ENCODE results near the gene RHOV. TPM values are rescaled to one million over a fixed set of nuclear protein-coding genes. Genes with fewer than 3 reads are reported as not detected.

RHOV gene
- total RNA-seq, 2 experiments from 2014 or later = not detected

DNA sequence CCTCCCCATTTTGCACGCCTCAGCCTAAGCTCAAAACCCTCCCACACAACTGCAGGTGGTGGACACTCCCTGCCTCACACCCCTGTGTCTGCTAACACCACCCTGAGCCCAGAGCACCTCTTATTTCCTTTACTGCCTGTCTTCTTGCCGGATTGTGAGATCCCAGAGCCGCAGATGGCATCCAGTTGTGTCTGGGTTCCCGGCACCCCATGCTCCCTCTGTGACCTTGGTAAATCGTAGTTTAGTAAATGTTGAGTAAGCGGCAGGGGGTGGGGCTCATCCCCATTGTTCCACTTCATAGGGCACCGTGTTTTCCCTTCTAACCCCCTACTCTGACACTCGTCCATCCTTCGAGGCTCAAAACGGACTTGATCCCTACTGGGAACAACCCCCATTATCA, 15.3 kb downstream of the RHOV start:
- CTCF ChIA-PET = interaction anchor here (0.6 to 7.9 kb wide), 48 partner anchors 9 to 536 kb away, joined by 3 to 406 read pairs (median 4); partner anchors contain the start of genes DLL4, DNAJC17, INAFM2 and RAD51
- peaks cover 8% of the 10 kb centered on the region for H3K27me3 Mint-ChIP-seq
- no peak overlapping the region for H3K27ac Mint-ChIP-seq
- H3K9me3 Mint-ChIP-seq (ENCODE audit: low read depth) = no peaks in the 10 kb centered on the region
- no peak for ATAC-seq
- DNase-seq = no peak
- H3K4me3 Mint-ChIP-seq = no peak overlapping the region
- peaks cover 20% of the 10 kb centered on the region for H3K4me1 Mint-ChIP-seq
- no peaks in the 10 kb centered on the region for H3K36me3 Mint-ChIP-seq

DNA sequence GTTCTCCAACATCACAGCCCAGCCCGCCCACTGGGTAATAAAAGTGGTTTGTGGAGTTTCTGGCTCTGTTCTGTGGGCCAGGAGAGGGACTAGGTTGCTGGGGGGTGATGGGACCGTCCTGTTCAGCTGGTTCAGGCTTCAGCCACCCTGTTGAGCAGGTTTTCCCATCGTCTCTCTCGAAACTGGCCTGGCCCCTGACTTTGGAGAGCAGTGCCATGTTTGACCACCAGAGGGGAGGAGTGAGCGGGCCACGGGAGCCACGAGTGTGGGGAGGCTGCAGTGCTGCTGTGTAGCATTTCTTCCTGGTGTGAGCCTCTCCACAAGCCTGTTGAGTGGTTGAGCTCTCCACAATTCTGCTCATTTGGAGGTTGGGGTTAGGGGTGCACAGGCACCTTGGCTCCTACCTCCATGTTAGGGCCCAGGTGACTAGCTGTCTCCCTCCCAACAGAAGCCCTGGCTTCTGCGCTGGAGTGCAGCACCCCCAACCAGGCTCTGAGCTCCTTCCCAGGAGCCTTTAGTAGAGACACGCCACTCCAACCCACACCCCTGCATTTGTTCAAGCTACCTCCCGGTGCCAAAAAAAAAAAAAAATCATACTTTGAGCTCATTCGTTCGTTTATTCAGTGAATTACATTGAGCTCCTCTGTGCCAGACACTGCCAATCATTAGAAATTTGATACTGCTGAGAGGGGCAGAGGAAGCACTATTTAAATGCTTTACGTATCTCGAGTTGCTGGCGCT, 16.3 kb downstream of the RHOV start:
- H3K27ac Mint-ChIP-seq = no peak overlapping the region
- peaks cover 6% of the 10 kb centered on the region for H3K27me3 Mint-ChIP-seq
- DNase-seq (peak; percentile 89), ATAC-seq (peak; percentile 91)
- H3K9me3 Mint-ChIP-seq (ENCODE audit: low read depth) = no peaks in the 10 kb centered on the region
- H3K36me3 Mint-ChIP-seq = no peaks in the 10 kb centered on the region
- CTCF ChIA-PET = interaction anchor here (0.5 to 7.9 kb wide), 49 partner anchors 8 to 1111 kb away, joined by 3 to 406 read pairs (median 4); partner anchors contain the start of genes DNAJC17, RAD51, RHOV and RPUSD2
- H3K4me1 Mint-ChIP-seq = peaks cover 20% of the 10 kb centered on the region
- no peak overlapping the region for H3K4me3 Mint-ChIP-seq

DNA sequence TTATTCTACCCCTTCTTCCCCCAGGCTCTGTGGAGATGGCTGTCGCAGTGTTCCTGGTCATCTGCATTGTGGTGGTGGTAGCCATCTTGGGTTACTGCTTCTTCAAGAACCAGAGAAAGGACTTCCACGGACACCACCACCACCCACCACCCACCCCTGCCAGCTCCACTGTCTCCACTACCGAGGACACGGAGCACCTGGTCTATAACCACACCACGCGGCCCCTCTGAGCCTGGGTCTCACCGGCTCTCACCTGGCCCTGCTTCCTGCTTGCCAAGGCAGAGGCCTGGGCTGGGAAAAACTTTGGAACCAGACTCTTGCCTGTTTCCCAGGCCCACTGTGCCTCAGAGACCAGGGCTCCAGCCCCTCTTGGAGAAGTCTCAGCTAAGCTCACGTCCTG, 17.3 kb downstream of the RHOV start:
- no peak for DNase-seq
- H3K4me3 Mint-ChIP-seq = no peak overlapping the region
- H3K9me3 Mint-ChIP-seq (ENCODE audit: low read depth) = no peaks in the 10 kb centered on the region
- no peaks in the 10 kb centered on the region for H3K36me3 Mint-ChIP-seq
- CTCF ChIA-PET = interaction anchor here (1.3 to 7.9 kb wide), 13 partner anchors 10 to 200 kb away, joined by 3 to 406 read pairs (median 22); partner anchors contain the start of genes RHOV, SPINT1 and VPS18
- peaks cover 4% of the 10 kb centered on the region for H3K27me3 Mint-ChIP-seq
- ATAC-seq = no peak
- no peak overlapping the region for H3K27ac Mint-ChIP-seq
- peaks cover 20% of the 10 kb centered on the region for H3K4me1 Mint-ChIP-seq

DNA sequence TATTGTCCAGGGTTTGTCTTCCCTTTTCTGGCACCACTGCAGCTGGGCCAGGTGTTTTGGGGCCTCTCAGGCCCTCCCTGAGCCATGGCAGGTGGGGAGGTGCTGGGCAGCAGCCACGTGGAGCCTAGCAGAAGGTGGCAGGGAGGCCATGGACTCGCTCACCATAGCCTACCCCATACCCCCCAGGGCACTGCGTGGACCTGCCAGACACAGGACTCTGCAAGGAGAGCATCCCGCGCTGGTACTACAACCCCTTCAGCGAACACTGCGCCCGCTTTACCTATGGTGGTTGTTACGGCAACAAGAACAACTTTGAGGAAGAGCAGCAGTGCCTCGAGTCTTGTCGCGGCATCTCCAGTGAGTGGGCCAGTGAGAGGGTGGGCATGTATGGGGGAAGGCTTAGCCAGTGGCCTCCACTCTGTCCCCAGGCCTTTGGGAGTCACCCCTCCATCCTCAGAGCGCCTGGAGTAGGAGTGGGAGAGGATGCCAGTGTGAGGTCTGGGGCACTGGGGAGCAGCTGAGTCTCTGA, 18.3 kb downstream of the RHOV start:
- CTCF ChIA-PET = interaction anchor here (0.9 to 7.9 kb wide), 6 partner anchors 18 to 43 kb away, joined by 3 to 406 read pairs (median 97); partner anchors contain the start of genes RHOV and VPS18
- Mint-ChIP-seq H3K4me1 (peaks cover 20% of the 10 kb centered on the region), H3K9me3 (ENCODE audit: low read depth) (no peaks in the 10 kb centered on the region), H3K27me3 (peaks cover 4% of the 10 kb centered on the region), H3K4me3 (no peak overlapping the region), H3K36me3 (no peaks in the 10 kb centered on the region), H3K27ac (no peak overlapping the region)
- ATAC-seq (no peak), DNase-seq (no peak)

DNA sequence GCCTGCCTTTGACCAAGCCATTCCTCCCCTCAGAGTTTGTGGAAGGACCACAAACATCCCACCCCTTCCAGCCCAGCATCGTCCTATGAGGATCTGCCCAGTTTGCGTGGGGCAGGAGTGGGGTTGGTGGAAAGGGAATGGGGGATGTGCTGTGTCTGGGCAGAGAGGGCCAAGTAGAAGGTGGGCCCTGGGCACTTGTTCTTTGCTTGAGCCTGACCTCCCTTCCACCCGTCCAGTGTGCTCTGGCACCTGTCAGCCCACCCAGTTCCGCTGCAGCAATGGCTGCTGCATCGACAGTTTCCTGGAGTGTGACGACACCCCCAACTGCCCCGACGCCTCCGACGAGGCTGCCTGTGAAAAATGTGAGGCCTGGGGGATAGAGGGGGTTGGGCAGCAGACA, 19.9 kb downstream of the RHOV start:
- Mint-ChIP-seq H3K4me3 (no peak overlapping the region), H3K27ac (no peak overlapping the region), H3K27me3 (no peaks in the 10 kb centered on the region), H3K9me3 (ENCODE audit: low read depth) (no peaks in the 10 kb centered on the region), H3K36me3 (no peaks in the 10 kb centered on the region), H3K4me1 (peaks cover 16% of the 10 kb centered on the region)
- CTCF ChIA-PET = interaction anchor here (2.2 to 7.9 kb wide), 3 partner anchors 20 to 45 kb away, joined by 14 to 406 read pairs (median 180); partner anchors contain the start of genes RHOV and VPS18
- ATAC-seq (no peak), DNase-seq (no peak)

DNA sequence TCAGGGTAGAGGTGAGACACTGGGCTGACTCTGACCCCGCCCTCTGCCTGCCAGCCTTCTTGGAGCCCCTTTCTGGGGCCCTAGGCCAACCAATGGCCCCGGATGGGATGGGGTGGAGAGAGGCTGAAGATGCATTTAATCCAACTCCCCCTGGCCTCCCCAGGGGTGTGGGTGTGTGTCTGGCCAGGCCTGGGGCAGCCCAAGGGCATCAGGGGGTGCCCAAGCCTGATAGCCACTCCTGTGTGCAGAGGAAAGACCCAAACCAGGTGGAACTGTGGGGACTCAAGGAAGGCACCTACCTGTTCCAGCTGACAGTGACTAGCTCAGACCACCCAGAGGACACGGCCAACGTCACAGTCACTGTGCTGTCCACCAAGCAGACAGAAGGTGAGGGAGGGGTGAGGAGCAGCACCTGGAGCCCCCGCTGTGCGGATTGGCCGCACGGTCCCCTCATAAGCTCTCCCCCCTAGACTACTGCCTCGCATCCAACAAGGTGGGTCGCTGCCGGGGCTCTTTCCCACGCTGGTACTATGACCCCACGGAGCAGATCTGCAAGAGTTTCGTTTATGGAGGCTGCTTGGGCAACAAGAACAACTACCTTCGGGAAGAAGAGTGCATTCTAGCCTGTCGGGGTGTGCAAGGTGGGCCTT, 20.7 kb downstream of the RHOV start:
- DNase-seq (no peak), ATAC-seq (no peak)
- Mint-ChIP-seq H3K36me3 (no peaks in the 10 kb centered on the region), H3K4me3 (no peak overlapping the region), H3K9me3 (ENCODE audit: low read depth) (no peaks in the 10 kb centered on the region), H3K27ac (no peak overlapping the region), H3K27me3 (no peaks in the 10 kb centered on the region), H3K4me1 (peaks cover 11% of the 10 kb centered on the region)
- CTCF ChIA-PET = interaction anchor here (2.2 kb wide), 1 partner anchor 38 kb away, joined by 14 read pairs; no protein-coding TSS in a partner anchor

DNA sequence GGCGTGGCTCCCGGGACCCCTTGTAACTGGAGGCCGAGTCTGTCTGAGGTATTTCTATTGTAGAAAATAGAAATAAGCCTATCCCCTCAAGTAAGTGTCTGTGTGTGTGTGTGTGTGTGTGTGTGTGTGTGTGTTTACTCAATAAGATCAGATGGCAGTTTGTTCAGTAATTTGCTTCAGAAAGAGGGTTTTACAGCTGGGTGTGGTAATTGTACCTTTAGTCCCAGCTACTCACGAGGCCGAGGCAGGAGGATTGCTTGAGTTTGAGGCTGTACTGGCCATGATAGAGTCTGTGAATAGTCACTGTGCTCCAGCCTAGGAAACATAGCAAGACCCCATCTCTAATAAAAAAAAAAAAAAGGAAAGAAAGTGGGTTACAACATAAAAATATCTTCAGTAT, 21.5 kb downstream of the RHOV start:
- Mint-ChIP-seq H3K36me3 (no peaks in the 10 kb centered on the region), H3K4me1 (peaks cover 7% of the 10 kb centered on the region), H3K9me3 (ENCODE audit: low read depth) (no peaks in the 10 kb centered on the region), H3K27me3 (no peaks in the 10 kb centered on the region), H3K4me3 (no peak overlapping the region), H3K27ac (no peak overlapping the region)
- DNase-seq (no peak), ATAC-seq (no peak)
- CTCF ChIA-PET = interaction anchor here (1.6 kb wide), 1 partner anchor 42 kb away, joined by 9 read pairs; the partner anchor contains the start of gene VPS18

DNA sequence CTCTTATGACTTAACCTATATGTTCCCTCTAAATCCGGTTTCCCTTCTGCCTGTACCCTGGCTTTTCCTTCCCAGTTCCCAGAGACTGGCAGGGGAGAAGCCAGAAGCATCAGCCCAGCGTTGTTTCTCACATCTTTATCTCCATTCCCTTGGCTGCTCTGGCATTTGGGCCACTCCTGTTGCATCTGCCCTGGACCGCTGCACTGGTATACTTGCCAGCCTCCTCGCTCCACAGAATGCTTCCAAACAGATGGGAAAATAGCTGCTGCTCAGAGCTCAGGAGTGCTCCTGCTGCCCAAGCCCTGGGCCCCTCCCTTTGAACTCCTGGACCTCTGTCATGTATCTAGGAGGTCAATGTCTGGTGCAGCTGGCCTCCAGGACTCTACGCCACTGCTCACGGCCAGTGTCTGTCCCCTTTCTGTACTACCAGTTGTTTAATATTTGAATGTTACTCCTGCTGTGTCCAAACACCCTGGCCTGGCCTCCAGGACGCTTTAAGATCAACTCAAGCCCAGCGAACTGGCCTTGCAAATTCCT, 23.4 kb downstream of the RHOV start:
- Mint-ChIP-seq H3K4me3 (no peak overlapping the region), H3K4me1 (peaks cover 13% of the 10 kb centered on the region), H3K27me3 (peaks cover 1% of the 10 kb centered on the region), H3K27ac (no peak overlapping the region), H3K9me3 (ENCODE audit: low read depth) (no peaks in the 10 kb centered on the region), H3K36me3 (no peaks in the 10 kb centered on the region)
- CTCF ChIA-PET = interaction anchor here (0.6 to 1.8 kb wide), 4 partner anchors 41 to 261 kb away, joined by 3 to 9 read pairs (median 3); partner anchors contain the start of gene VPS18
- ATAC-seq (no peak), DNase-seq (no peak)

DNA sequence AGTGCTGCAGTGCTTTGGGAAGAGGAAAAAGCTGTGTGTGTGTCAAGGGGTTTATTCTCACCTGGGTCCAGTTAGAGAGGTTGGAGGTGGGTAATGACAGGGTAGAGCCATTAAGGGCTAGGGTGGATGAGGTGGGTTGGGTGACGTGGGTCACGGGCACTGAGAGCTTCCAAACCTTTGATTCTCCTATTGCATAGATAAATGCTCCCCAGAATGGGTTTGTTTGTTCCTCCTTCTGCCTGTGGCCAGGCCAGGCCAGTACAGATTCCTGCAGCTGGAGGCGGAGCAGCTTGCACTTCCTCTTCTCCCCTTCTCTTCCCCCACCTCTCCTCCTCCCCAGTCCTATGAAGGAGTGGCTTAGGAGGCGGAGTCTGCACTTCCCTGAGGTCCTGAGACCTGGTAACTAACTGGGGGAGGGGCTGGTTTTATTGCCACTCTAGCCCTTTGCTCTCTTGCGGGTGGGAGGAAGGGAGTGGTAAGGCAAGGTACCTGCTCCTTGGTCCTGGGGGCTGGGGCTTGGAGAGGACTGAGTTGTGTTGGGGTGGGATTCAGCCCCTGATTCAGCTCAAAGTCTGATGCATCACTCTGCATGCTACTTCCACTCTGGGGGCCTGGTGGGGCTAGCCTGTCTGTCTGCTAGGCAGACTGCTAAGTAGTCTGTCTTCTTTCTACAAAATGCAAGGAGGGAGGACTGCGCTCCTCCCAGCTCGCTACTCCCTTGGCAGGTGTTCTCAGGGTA, 26.6 kb downstream of the RHOV start:
- Mint-ChIP-seq H3K4me3 (no peak overlapping the region), H3K27ac (no peak overlapping the region), H3K36me3 (no peaks in the 10 kb centered on the region), H3K9me3 (ENCODE audit: low read depth) (no peaks in the 10 kb centered on the region), H3K4me1 (peaks cover 25% of the 10 kb centered on the region), H3K27me3 (peaks cover 16% of the 10 kb centered on the region)
- ATAC-seq (no peak), DNase-seq (no peak)
- CTCF ChIA-PET = interaction anchor here (1.7 to 2.9 kb wide), 2 partner anchors 11 to 45 kb away, joined by 5 to 33 read pairs; no protein-coding TSS in a partner anchor

DNA sequence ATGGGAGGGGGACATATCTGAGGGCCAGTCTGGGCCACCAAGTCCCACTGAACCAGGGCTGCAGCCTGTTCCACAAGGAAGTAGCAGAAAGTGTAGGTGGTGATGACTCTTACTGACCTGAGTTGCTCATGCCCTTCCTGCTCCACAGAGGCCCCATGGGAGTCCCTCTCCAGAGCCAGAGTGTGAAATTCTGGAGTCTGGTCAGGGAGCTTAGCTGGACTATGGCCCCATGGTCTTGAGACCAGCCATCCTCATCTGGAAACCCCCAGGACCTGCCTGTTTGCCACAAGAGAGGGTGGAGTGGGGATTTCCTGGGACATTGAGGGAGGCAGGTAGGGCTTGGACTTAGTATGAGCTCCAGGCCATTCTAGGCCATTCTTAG, 27.2 kb downstream of the RHOV start:
- Mint-ChIP-seq H3K27ac (no peak overlapping the region), H3K9me3 (ENCODE audit: low read depth) (no peaks in the 10 kb centered on the region), H3K27me3 (peaks cover 21% of the 10 kb centered on the region), H3K36me3 (no peaks in the 10 kb centered on the region), H3K4me3 (no peak overlapping the region), H3K4me1 (peaks cover 25% of the 10 kb centered on the region)
- no peak for DNase-seq
- no peak for ATAC-seq
- CTCF ChIA-PET = interaction anchor here (1.7 to 2.9 kb wide), 2 partner anchors 11 to 45 kb away, joined by 5 to 33 read pairs; no protein-coding TSS in a partner anchor

DNA sequence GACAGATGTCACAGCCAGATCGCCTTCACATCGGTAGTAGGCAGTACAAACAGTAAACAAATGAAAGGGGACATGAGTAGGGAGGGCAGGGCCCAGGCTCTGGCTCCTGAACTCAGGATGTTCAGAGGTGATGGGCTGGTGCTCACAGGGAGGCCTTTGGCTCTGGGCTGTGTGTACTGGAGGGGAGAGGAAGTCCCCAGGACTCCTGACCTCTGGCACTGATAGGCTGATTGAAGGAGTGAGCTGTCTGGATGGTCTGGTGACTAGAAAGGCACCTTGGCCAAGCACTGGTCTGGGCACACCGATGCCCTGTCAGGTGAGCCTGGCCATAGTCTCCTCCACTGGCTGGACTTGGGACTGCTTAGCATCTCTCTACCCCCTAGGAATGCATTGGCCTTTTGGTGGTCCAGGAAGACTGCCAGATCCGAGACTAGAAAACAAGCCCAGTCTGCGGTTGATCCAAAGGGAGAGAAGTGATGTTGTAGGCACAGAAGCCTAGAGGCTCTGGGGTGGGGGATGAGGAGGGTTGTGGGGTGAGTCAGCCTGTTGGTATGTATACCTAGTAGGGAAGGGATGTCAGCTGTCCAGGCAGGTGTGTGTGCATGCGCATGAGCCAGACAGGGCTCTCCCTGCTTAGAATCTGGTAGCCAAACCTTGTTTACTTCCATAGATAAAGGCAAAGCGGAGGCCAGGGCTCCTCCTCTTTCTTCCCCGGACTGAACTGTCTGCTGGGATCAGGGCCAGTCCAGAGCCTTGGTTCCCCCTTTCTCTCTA, 28.3 kb downstream of the RHOV start:
- CTCF ChIA-PET = interaction anchor here (0.5 to 4.0 kb wide), 5 partner anchors 12 to 49 kb away, joined by 3 to 37 read pairs (median 11); partner anchors contain the start of gene VPS18

DNA sequence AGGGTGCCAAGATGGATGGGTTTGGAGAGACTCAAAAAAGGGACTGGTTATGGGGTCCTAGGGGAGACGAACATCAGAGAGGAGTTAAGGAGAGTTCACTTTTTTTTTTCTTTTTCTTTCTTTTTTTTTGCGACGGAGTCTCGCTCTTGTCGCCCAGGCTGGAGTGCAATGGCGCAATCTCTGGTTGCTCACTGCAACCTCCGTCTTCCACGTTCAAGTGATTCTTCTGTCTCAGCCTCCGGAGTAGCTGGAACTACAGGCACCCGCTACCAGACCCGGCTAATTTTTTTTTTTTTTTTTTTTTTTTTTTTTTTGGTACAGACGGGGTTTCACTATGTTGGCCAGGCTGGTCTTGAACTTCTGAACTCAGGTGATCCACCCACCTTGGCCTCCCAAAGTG, 29.0 kb downstream of the RHOV start:
- ATAC-seq = no peak
- H3K36me3 Mint-ChIP-seq = no peaks in the 10 kb centered on the region
- peak overlapping the region; percentile 78 for H3K4me3 Mint-ChIP-seq
- peaks cover 22% of the 10 kb centered on the region for H3K27me3 Mint-ChIP-seq
- CTCF ChIA-PET = interaction anchor here (1.0 to 4.0 kb wide), 5 partner anchors 10 to 49 kb away, joined by 3 to 37 read pairs (median 5); partner anchors contain the start of gene VPS18
- H3K9me3 Mint-ChIP-seq (ENCODE audit: low read depth) = no peaks in the 10 kb centered on the region
- H3K27ac Mint-ChIP-seq = no peak overlapping the region
- no peak for DNase-seq
- H3K4me1 Mint-ChIP-seq = peaks cover 25% of the 10 kb centered on the region

More for the DNA sequence above, 28.3 kb downstream of the RHOV start:
- Mint-ChIP-seq H3K9me3 (ENCODE audit: low read depth) (no peaks in the 10 kb centered on the region), H3K27me3 (peaks cover 22% of the 10 kb centered on the region), H3K27ac (no peak overlapping the region), H3K4me3 (peak overlapping the region; percentile 1), H3K4me1 (peaks cover 25% of the 10 kb centered on the region), H3K36me3 (no peaks in the 10 kb centered on the region)
- ATAC-seq (no peak), DNase-seq (no peak)

Measured in activated CD8-positive, alpha-beta memory T cell treated with anti-CD3 and anti-CD28 coated beads, Interleukin-2, amount 10 ng/mL, durations not matched to agents 7 days and 5 days (primary cell).